ENCODE measurements around the gene ATOSA. TPM values are rescaled to one million over a fixed set of nuclear protein-coding genes. Genes with fewer than 3 reads are reported as not detected.
A peak's percentile ranks its signal among the peaks of the same experiment; 100 is the strongest.

The ATOSA gene
- total RNA-seq (10 to 100 TPM; 18.9 to 36.4 (median 30.3) TPM), polyA plus RNA-seq (10 to 100 TPM in 1 of 2 donors, 1 to 10 TPM in 1; 8.7 to 98.1 TPM)
- long read RNA-seq, donor 1, partial matches to known transcripts: 3 of 9 reads
- long read RNA-seq, donor 1, other reads (novel, unspliced or antisense): 3 of 9 reads
- long read RNA-seq, donor 2, partial matches to known transcripts: 3 of 13 reads
- long read RNA-seq, donor 2, other reads (novel, unspliced or antisense): 7 of 13 reads
- long read RNA-seq, donor 3, partial matches to known transcripts: 4 of 10 reads
- long read RNA-seq, donor 3, other reads (novel, unspliced or antisense): 6 of 10 reads

- intact Hi-C loops (cut with DNase I): loop anchor here in 7 of 10 donors (2.0 to 10.0 kb wide), 6 partner anchors 27 to 665 kb away; partner anchors contain the start of gene MAPK6 (in 1 of the 7)
- H3K27ac ChIP-seq: peak within 1 kb of the TSS; percentile 95 to 99 (median 97)
These were observed at the start of gene ATOSA for GRCh38 chr15:52679232-52680040. ATOSA (minus strand) TSS chr15:52679388; CDS start chr15:52678021, 1,367 bp downstream.

GRCh38 chr15:52728899-52729298 is 49.7 kb upstream of the ATOSA start:
- Histone ChIP-seq H3K4me3 (no peak overlapping the region), H3K27me3 (no peaks in the 10 kb centered on the region), H3K9me3 (no peaks in the 10 kb centered on the region), H3K36me3 (no peaks in the 10 kb centered on the region), H3K4me1 (peaks cover 0 to 44% (median 18%) of the 10 kb centered on the region in 9 donors), H3K27ac (no peak overlapping the region)
- DNase-seq (no peak), ATAC-seq (no peak)
- no peak for TF ChIP-seq CTCF (IDR thresholded peaks at IDR 0.05)
- intact Hi-C loops (cut with DNase I): loop anchor here in 1 of 10 donors (5.0 kb wide), 1 partner anchor 42 kb away; no protein-coding TSS in a partner anchor
- 73 to 80% methylated on average over 2 of the region's 2 CpGs for WGBS, 2 donors

More at GRCh38 chr15:52679232-52680040, at the start of gene ATOSA:
- Histone ChIP-seq H3K4me3 (peak within 1 kb of the TSS; percentile 74 to 95 (median 89)), H3K4me1 (peaks cover 0 to 50% (median 44%) of the 10 kb centered on the region in 9 donors), H3K27me3 (no peaks in the 10 kb centered on the region), H3K9me3 (no peaks in the 10 kb centered on the region), H3K36me3 (peaks cover 0 to 31% (median 19%) of the 10 kb centered on the region in 9 donors)
- WGBS, 2 donors: 0 to 1% methylated on average over 54 of the region's 55 CpGs
- DNase-seq: peak; percentile 90 to 94
- ATAC-seq: peak; percentile 93 to 97 (median 95)
- peak in 4 of 9 donors; percentile 4 to 21 (median 12) for TF ChIP-seq CTCF (IDR thresholded peaks at IDR 0.05)

- ATAC-seq (no peak), DNase-seq (no peak)
- H3K36me3 ChIP-seq: no peaks in the 10 kb centered on the region
- 70 to 80% methylated on average over 3 of the region's 3 CpGs for WGBS, 2 donors
- TF ChIP-seq CTCF (IDR thresholded peaks at IDR 0.05): no peak
- no peak overlapping the region for H3K27ac ChIP-seq
- H3K4me1 ChIP-seq: peaks cover 0 to 33% (median 12%) of the 10 kb centered on the region in 9 donors
- intact Hi-C loops (cut with DNase I): loop anchor here in 1 of 10 donors (5.0 kb wide), 1 partner anchor 41 kb away; no protein-coding TSS in a partner anchor
- H3K4me3 ChIP-seq: no peak overlapping the region
- H3K9me3 ChIP-seq: no peaks in the 10 kb centered on the region
- no peaks in the 10 kb centered on the region for H3K27me3 ChIP-seq
These were observed 48.6 kb upstream of the ATOSA start for GRCh38 chr15:52727815-52728214.

- no peak for ATAC-seq
- Histone ChIP-seq H3K4me3 (no peak overlapping the region), H3K27me3 (no peaks in the 10 kb centered on the region), H3K36me3 (no peaks in the 10 kb centered on the region), H3K27ac (no peak overlapping the region), H3K4me1 (peaks cover 0 to 22% (median 8%) of the 10 kb centered on the region in 9 donors), H3K9me3 (no peaks in the 10 kb centered on the region)
- WGBS, 2 donors: 90 to 94% methylated on average over 2 of the region's 2 CpGs
- intact Hi-C loops (cut with DNase I): loop anchor here in 1 of 10 donors (5.0 kb wide), 1 partner anchor 39 kb away; no protein-coding TSS in a partner anchor
- DNase-seq: no peak
- no peak for TF ChIP-seq CTCF (IDR thresholded peaks at IDR 0.05)
These were observed 47.0 kb upstream of the ATOSA start for GRCh38 chr15:52726195-52726594.
